Duodenal mucosa (tissue), 2 donors: Measurements from ENCODE around the gene SLAIN1.

ENCODE experiments used
- H3K27ac ChIP-seq: one replicate; pipeline ENCODE4 v1.7.0; 2013; ENCODE audit warnings: low read depth, low read length
- H3K27me3 ChIP-seq, 2 donors: one replicate each; pipeline ENCODE4 v1.7.0; 2013; ENCODE audit warnings: low read length in 2 of 2, control low read depth in 1 of 2; ENCODE audit not compliant: insufficient read depth in 2 of 2, control insufficient read depth in 1 of 2
- H3K36me3 ChIP-seq, 2 donors: one replicate each; pipeline ENCODE4 v1.7.0; 2013; ENCODE audit warnings: low read length in 2 of 2, control low read depth in 1 of 2; ENCODE audit not compliant: insufficient read depth in 2 of 2, control insufficient read depth in 1 of 2
- H3K4me1 ChIP-seq, 2 donors: one replicate each; pipeline ENCODE4 v1.7.0; 2013; ENCODE audit warnings: low read length in 2 of 2, control low read depth in 1 of 2; ENCODE audit not compliant: insufficient read depth in 2 of 2, control insufficient read depth in 1 of 2
- H3K4me3 ChIP-seq, 2 donors: one replicate each; pipeline ENCODE4 v1.7.0; 2013; ENCODE audit warnings: low read length in 2 of 2, low read depth in 1 of 2
- H3K9ac ChIP-seq, 2 donors: one replicate each; pipeline ENCODE4 v1.7.0; 2013; ENCODE audit warnings: low read length in 2 of 2, low read depth in 1 of 2
- H3K9me3 ChIP-seq, 2 donors: one replicate each; pipeline ENCODE4 v1.7.0; 2013; ENCODE audit warnings: low read length in 2 of 2, control low read depth in 1 of 2; ENCODE audit not compliant: control insufficient read depth in 1 of 2

SLAIN1 gene

DNA sequence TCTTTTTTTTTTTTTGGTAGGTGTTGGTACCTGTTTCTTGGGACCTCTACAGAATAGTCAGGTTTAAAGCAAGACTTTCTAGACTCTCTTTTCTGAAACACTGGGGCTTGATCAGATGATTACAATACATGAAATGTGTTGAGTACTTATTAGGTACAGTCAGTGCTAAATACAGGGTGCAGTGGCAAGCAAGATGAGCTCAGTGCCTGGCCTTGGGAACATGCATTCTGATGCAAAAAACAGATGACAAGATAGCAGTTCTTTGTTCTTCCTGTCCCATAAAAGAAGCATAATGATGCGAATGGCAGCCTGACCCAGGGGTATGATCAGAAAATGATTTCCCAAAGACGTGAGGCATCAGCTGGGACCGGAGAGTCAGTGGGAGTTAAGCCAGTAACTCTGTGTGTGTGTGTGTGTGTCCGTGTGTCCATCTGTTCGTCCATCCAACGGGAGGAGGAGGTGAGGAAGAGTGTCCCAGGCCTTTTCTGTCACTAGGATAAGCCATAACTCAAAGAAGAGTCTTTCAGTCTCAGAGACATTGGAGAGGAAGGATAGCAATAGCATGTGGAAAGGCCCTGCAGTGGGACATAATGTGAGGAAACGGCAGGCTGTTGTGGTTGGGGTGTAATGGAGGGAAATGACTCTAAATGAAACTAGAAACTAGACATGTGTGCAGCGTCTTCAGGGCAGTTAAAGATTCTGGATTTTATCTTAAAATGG lies 32.2 kb downstream of the SLAIN1 start:
- Histone ChIP-seq H3K9me3 (no peaks in the 10 kb centered on the region), H3K4me3 (no peak overlapping the region), H3K9ac (no peak overlapping the region), H3K27me3 (no peaks in the 10 kb centered on the region), H3K4me1 (no peaks in the 10 kb centered on the region), H3K27ac (no peak overlapping the region), H3K36me3 (no peaks in the 10 kb centered on the region)

DNA sequence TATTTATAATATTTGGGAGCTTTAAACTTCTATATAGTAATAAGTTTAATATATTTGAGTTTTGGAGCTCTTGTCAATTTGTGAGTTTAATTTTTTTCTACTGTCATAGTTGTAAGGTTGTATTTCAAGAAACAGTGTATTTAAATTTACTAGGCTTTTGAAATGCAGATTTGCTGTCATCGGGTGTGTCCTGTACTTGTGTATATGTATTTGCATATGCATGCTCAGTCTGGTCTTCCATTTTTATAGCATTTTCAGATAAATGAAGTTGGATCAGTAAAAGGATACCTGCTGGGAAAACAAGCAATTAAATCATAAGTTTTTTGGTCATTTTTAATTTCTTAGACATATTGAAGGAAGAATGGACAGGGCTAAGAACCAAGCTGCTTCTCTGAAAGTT lies 33.1 kb downstream of the SLAIN1 start:
- no peak overlapping the region for H3K27ac ChIP-seq
- H3K4me3 ChIP-seq, result no peak overlapping the region

DNA sequence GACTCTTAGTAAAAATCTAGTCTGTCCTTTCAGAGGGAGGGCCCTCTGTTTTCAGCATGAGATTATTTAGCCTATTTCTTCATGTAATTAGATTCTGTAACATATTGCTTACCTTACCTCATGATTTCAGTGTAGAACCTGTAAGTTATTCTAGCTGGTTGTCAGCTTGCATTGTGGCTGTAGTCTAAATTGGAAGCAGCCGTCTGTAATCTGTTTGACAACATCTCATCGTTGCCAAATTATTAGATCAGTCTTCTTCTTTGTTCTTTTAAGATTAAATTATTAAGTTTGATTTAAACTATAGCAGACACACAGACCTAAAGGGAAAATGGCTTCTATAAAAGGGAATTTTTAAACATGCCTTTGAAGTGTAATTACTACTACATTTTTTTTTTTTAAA lies 34.8 kb downstream of the SLAIN1 start:
- H3K4me1 ChIP-seq, result no peaks in the 10 kb centered on the region
- H3K9me3 ChIP-seq, result no peaks in the 10 kb centered on the region
- H3K36me3 ChIP-seq, result no peaks in the 10 kb centered on the region
- no peak overlapping the region for H3K27ac ChIP-seq
- no peaks in the 10 kb centered on the region for H3K27me3 ChIP-seq
- no peak overlapping the region for H3K4me3 ChIP-seq
- no peak overlapping the region for H3K9ac ChIP-seq

More for the DNA sequence above, 33.1 kb downstream of the SLAIN1 start:
- no peaks in the 10 kb centered on the region for H3K4me1 ChIP-seq
- no peaks in the 10 kb centered on the region for H3K27me3 ChIP-seq
- H3K9ac ChIP-seq, result no peak overlapping the region
- no peaks in the 10 kb centered on the region for H3K36me3 ChIP-seq
- H3K9me3 ChIP-seq, result no peaks in the 10 kb centered on the region

- no peak overlapping the region for H3K27ac ChIP-seq
- no peaks in the 10 kb centered on the region for H3K9me3 ChIP-seq
- no peaks in the 10 kb centered on the region for H3K36me3 ChIP-seq
- no peak overlapping the region for H3K4me3 ChIP-seq
- H3K4me1 ChIP-seq, result no peaks in the 10 kb centered on the region
- H3K27me3 ChIP-seq, result no peaks in the 10 kb centered on the region
- no peak overlapping the region for H3K9ac ChIP-seq
These were observed 36.2 kb downstream of the SLAIN1 start for GRCh38 chr13:77733674-77734073.

DNA sequence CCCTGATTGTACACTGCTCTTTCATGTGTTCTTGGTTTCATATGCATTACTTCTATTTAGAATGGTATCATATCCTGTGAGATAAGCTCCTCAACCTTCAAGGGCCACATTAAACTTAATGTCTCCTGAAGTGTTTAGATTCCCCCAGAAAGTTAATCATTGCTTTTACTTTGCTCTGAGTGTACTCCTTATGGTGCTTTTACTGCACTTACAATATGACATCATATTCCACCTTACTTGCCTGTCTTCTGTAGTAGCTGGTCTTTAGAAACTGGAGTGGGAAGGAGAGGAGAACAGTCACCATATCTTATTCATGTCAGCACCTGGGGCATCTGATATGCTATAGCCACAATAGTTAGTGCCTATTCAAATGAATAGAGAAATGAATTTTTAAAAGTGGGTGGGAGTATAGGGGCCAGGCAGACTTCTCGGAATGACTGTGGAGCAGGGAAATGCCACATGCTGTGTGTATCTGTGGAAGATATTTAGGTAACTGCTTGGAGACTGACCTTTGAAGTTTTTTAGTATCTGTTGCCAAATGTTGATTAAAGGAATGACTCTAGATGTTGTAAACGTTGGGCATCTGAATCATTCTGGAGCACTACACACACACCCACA lies 40.2 kb downstream of the SLAIN1 start:
- no peaks in the 10 kb centered on the region for H3K4me1 ChIP-seq
- H3K4me3 ChIP-seq, result no peak overlapping the region
- no peaks in the 10 kb centered on the region for H3K9me3 ChIP-seq
- no peaks in the 10 kb centered on the region for H3K36me3 ChIP-seq
- H3K9ac ChIP-seq, result no peak overlapping the region
- no peaks in the 10 kb centered on the region for H3K27me3 ChIP-seq
- no peak overlapping the region for H3K27ac ChIP-seq

GRCh38 chr13:77740097-77740735 lies 42.7 kb downstream of the SLAIN1 start:
- no peaks in the 10 kb centered on the region for H3K4me1 ChIP-seq
- H3K9me3 ChIP-seq, result no peaks in the 10 kb centered on the region
- H3K36me3 ChIP-seq, result no peaks in the 10 kb centered on the region
- H3K4me3 ChIP-seq, result no peak overlapping the region
- no peaks in the 10 kb centered on the region for H3K27me3 ChIP-seq
- H3K9ac ChIP-seq, result no peak overlapping the region
- H3K27ac ChIP-seq, result no peak overlapping the region

DNA sequence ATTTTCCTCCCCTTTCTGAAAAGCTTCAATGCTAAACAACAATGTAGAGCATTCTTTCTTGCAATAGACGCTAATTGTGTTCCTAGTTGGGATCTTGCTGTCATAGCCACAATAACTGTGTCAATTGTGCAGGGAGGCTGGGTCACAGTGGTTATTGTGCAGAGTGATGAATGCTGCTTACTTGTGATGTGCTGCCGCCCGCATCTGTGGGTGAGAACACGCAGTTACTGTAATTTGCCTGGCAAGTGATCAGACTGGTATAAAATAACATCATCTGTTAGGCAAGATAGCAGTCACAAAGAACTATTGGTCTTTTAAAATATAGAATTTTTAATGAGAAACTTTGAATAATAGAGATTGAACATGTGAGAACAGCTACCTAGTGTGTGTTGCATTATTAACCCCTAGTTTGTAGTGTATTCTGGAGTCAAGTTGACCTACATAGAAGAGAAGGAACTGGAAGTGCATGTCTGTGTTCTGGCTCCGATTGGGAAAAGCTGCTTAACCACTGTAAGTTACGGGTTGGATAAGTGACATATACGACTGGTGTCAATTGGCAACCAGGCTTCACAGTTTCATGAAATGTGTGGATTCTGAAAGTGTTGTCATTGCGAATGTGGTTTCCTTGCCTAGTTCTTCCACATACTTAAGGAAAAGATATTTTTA lies 43.6 kb downstream of the SLAIN1 start:
- no peaks in the 10 kb centered on the region for H3K4me1 ChIP-seq
- no peak overlapping the region for H3K27ac ChIP-seq
- no peak overlapping the region for H3K4me3 ChIP-seq
- peaks cover 0 to 2% of the 10 kb centered on the region in 2 donors for H3K36me3 ChIP-seq
- H3K9me3 ChIP-seq, result no peaks in the 10 kb centered on the region
- H3K9ac ChIP-seq, result no peak overlapping the region
- H3K27me3 ChIP-seq, result no peaks in the 10 kb centered on the region

GRCh38 chr13:77741597-77741972 lies 44.1 kb downstream of the SLAIN1 start:
- no peak overlapping the region for H3K27ac ChIP-seq
- H3K27me3 ChIP-seq, result no peaks in the 10 kb centered on the region
- no peak overlapping the region for H3K9ac ChIP-seq
- no peaks in the 10 kb centered on the region for H3K9me3 ChIP-seq
- no peaks in the 10 kb centered on the region for H3K4me1 ChIP-seq
- peaks cover 0 to 2% of the 10 kb centered on the region in 2 donors for H3K36me3 ChIP-seq
- H3K4me3 ChIP-seq, result no peak overlapping the region

DNA sequence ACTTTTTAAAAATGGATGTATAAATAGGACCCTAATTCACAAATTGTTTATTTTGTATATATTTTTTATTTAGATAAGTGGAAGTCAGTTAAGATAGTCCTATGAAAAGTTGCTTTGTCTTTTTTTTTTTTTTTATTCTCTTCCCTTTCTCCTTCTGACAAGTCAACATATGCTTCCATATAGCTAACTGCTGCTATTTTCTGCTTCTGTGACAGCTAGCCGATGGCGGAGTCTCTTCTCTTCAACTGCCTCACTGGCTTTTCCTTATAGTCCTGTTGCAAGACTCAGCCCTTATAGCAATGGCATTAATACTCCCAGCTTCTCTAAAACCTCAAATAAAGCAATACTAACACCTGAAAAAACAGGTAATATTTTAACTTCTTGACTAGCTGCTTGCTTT lies 45.3 kb downstream of the SLAIN1 start:
- Histone ChIP-seq H3K27ac (no peak overlapping the region), H3K36me3 (peaks cover 0 to 2% of the 10 kb centered on the region in 2 donors), H3K4me1 (no peaks in the 10 kb centered on the region), H3K27me3 (no peaks in the 10 kb centered on the region), H3K9ac (no peak overlapping the region), H3K4me3 (no peak overlapping the region), H3K9me3 (no peaks in the 10 kb centered on the region)

GRCh38 chr13:77745784-77746183 lies 48.3 kb downstream of the SLAIN1 start:
- no peak overlapping the region for H3K4me3 ChIP-seq
- H3K4me1 ChIP-seq, result no peaks in the 10 kb centered on the region
- H3K9me3 ChIP-seq, result no peaks in the 10 kb centered on the region
- no peak overlapping the region for H3K9ac ChIP-seq
- no peaks in the 10 kb centered on the region for H3K27me3 ChIP-seq
- H3K36me3 ChIP-seq, result peaks cover 0 to 2% of the 10 kb centered on the region in 2 donors
- H3K27ac ChIP-seq, result no peak overlapping the region
